K562 (cell line): ENCODE measurements around the gene GIPR. TPM values are rescaled to one million over a fixed set of nuclear protein-coding genes. Genes with fewer than 3 reads are reported as not detected.

Source experiments
- CBFB ChIP-seq: sonication (generic); formaldehyde crosslinking; IDR thresholded peaks from 2 replicates; pipeline ENCODE4 v1.4.0; 2020; ENCODE audit warnings: mild to moderate bottlenecking, missing genetic modification reagents
- CHCHD3 ChIP-seq: fragments of 250-450 bp; sonication (Bioruptor Pico); IDR thresholded peaks from 2 replicates; pipeline ENCODE4 v2.1.2; 2022; ENCODE audit warnings: mild to moderate bottlenecking
- CTBP1 ChIP-seq: fragments of 450-650 bp; IDR thresholded peaks from 2 replicates; pipeline ENCODE4 v1.6.1; 2016; ENCODE audit warnings: borderline replicate concordance
- GATA2 ChIP-seq: sonication (generic); formaldehyde crosslinking; IDR thresholded peaks from 2 replicates; pipeline ENCODE4 v1.4.0; 2020; ENCODE audit warnings: mild to moderate bottlenecking, missing genetic modification reagents
- HNRNPK ChIP-seq: fragments of 200-400 bp; formaldehyde crosslinking; IDR thresholded peaks from one replicate; pipeline ENCODE4 v1.6.1; 2018; ENCODE audit warnings: mild to moderate bottlenecking, low read depth, low read length; ENCODE audit not compliant: poor library complexity, severe bottlenecking
- MAFF ChIP-seq: IDR thresholded peaks from 2 replicates; pipeline ENCODE4 v1.6.1; 2012; ENCODE audit warnings: low read length, improper control_type of control experiment
- MIER1 ChIP-seq: fragments of 450-650 bp; IDR thresholded peaks from 2 replicates; pipeline ENCODE4 v1.6.1; 2016; ENCODE audit warnings: antibody characterized with exemption, mild to moderate bottlenecking, low read depth
- MITF ChIP-seq: IDR thresholded peaks from 2 replicates; pipeline ENCODE4 v1.6.1; 2014; ENCODE audit warnings: antibody characterized with exemption
- RNF2 ChIP-seq: sonication (generic); IDR thresholded peaks from 2 replicates; pipeline ENCODE4 v1.6.1; 2016
- SNAPC5 ChIP-seq: fragments of 250-450 bp; sonication (Bioruptor Pico); IDR thresholded peaks from 2 replicates; pipeline ENCODE4 v1.8.0; 2021; ENCODE audit warnings: moderate library complexity, mild to moderate bottlenecking, inconsistent platforms
- SRSF3 ChIP-seq: fragments of 200-400 bp; formaldehyde crosslinking; IDR thresholded peaks from 2 replicates; pipeline ENCODE4 v1.6.1; 2016; ENCODE audit warnings: mild to moderate bottlenecking, low read length, moderate library complexity; ENCODE audit not compliant: insufficient read depth
- ZFPM2 ChIP-seq: fragments of 250-450 bp; sonication (Bioruptor Pico); IDR thresholded peaks from 2 replicates; pipeline ENCODE4 v1.5.1; 2022; ENCODE audit warnings: mild to moderate bottlenecking
- ZNF133 ChIP-seq: fragments of 250-450 bp; sonication (Bioruptor Pico); IDR thresholded peaks from 2 replicates; pipeline ENCODE4 v1.4.0; 2020; ENCODE audit warnings: mild to moderate bottlenecking
- ZNF41 ChIP-seq: fragments of 250-450 bp; sonication (Bioruptor Pico); conservative IDR thresholded peaks from 2 replicates; pipeline ENCODE4 v1.4.0; 2020; ENCODE audit warnings: mild to moderate bottlenecking
- ZNF695 ChIP-seq: fragments of 450-650 bp; formaldehyde crosslinking; IDR thresholded peaks from 2 replicates; pipeline ENCODE4 v1.4.0; 2020; ENCODE audit warnings: mild to moderate bottlenecking, moderate library complexity
- ZNF77 ChIP-seq: fragments of 250-450 bp; sonication (Bioruptor Pico); IDR thresholded peaks from 2 replicates; pipeline ENCODE4 v1.5.0; 2020
- polyA plus RNA-seq, 8 experiments: library from polyadenylated mRNA; depleted of rRNA in 4 of 8; stranded (reverse) in 5 of 8; unstranded in 3 of 8; fragments of >200 nt; fragmentation: Nextera tagmentation in 2 of 8; fragmentation: Illumina TruSeq in 1 of 8; extraction: Ambion mirVana in 2 of 8; extraction: Trizol in 1 of 8; gene quantifications; 2 replicates each; pipeline versions ENCODE4 v1.2.1 to v1.2.3, GENCODE V29; 2011 to 2014; ENCODE audit warnings: inconsistent platforms in 1 of 8, missing spikeins in 1 of 8
- total RNA-seq, 7 experiments: library from RNA; depleted of rRNA in 6 of 7; stranded (reverse); fragments of >200 nt in 6 of 7; fragmentation: Illumina TruSeq in 2 of 7; extraction: Trizol in 2 of 7; gene quantifications; 2 replicates each; pipeline versions ENCODE4 v1.2.1 to v1.2.3, GENCODE V29; 2011 to 2021; ENCODE audit warnings: low replicate concordance in 1 of 7
- TF ChIP-seq, protein P1 (sequence below), 2 experiments: fragments of 450-650 bp; formaldehyde crosslinking in 1 of 2; IDR thresholded peaks; 2 replicates each; pipeline versions ENCODE4 v1.4.0 to v1.6.1; 2014 to 2020; ENCODE audit warnings: mild to moderate bottlenecking in 2 of 2, borderline replicate concordance in 1 of 2, low read depth in 1 of 2
- TF ChIP-seq, protein P2 (sequence below), 3 experiments: fragments of 200-800 bp in 1 of 3; sonication (Bioruptor generic) in 1 of 3; sonication (generic) in 1 of 3; formaldehyde crosslinking in 1 of 3; IDR thresholded peaks; 2 replicates each; pipeline versions ENCODE4 v1.6.1 to v1.8.0; 2016 to 2022; ENCODE audit warnings: mild to moderate bottlenecking in 2 of 3, missing compliant biosample characterization in 2 of 3, missing genetic modification characterization in 2 of 3, missing genetic modification reagents in 1 of 3

Gene GIPR
- total and polyA plus RNA-seq, 9 of the 15 experiments (the other 6 are each of a cell fraction or from before 2014, with no cell fraction given), result 2.2 to 26.8 (median 12.7) TPM

DNA sequence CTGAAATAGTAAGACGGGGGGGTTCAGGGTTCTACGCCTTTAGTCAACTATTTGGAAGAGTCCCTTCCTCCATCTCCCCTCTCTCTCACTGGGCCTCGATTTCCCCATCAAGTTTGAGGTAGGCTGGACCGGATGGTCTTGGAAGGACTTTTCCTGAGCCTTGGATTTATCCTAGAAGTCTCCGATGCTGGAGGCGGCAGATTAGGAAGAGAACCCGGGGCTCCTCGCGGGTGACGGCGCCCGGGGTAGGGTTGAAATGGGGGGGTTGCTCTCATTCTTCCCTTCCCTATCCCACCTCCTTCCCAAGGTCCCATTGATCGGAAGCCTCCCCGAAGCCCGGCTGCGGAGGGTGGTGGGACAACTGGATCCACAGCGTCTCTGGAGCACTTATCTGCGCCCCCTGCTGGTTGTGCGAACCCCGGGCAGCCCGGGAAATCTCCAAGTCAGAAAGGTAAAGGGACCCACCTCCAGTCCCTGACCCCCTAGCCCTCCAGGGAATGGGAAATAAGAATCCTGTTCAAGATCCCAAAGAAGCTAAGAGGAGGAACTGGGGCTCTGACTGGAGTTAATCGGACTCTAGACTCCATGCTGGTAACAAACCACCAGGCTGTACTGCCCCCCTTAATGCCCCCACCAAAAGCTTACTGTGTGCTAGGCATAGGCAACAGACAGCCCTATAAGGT is 25.2 kb downstream of the GIPR start (continued):
- TF ChIP-seq, protein P1, sequence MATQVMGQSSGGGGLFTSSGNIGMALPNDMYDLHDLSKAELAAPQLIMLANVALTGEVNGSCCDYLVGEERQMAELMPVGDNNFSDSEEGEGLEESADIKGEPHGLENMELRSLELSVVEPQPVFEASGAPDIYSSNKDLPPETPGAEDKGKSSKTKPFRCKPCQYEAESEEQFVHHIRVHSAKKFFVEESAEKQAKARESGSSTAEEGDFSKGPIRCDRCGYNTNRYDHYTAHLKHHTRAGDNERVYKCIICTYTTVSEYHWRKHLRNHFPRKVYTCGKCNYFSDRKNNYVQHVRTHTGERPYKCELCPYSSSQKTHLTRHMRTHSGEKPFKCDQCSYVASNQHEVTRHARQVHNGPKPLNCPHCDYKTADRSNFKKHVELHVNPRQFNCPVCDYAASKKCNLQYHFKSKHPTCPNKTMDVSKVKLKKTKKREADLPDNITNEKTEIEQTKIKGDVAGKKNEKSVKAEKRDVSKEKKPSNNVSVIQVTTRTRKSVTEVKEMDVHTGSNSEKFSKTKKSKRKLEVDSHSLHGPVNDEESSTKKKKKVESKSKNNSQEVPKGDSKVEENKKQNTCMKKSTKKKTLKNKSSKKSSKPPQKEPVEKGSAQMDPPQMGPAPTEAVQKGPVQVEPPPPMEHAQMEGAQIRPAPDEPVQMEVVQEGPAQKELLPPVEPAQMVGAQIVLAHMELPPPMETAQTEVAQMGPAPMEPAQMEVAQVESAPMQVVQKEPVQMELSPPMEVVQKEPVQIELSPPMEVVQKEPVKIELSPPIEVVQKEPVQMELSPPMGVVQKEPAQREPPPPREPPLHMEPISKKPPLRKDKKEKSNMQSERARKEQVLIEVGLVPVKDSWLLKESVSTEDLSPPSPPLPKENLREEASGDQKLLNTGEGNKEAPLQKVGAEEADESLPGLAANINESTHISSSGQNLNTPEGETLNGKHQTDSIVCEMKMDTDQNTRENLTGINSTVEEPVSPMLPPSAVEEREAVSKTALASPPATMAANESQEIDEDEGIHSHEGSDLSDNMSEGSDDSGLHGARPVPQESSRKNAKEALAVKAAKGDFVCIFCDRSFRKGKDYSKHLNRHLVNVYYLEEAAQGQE (IDR thresholded peaks at IDR 0.05; ENCODE audit: borderline replicate concordance), result peak; percentile 37; the same call in 1 of the 2 replicates
- TF ChIP-seq, protein P1 (CRISPR knock-in tag; IDR thresholded peaks at IDR 0.05; ENCODE audit: low read depth), result no peak
- TF ChIP-seq CBFB (CRISPR knock-in tag) (0 out of 2 replicates have a peak, but pooled peaks have one; percentile 48), MITF (no peak), GATA2 (CRISPR knock-in tag) (no peak), SRSF3 (no peak), ZFPM2 (CRISPR knock-in tag) (no peak), SNAPC5 (no peak), ZNF133 (CRISPR knock-in tag) (0 out of 2 replicates have a peak, but pooled peaks have one; percentile 41), HNRNPK (no peak), MAFF (no peak), RNF2 (no peak), ZNF77 (CRISPR knock-in tag) (no peak), CTBP1 (no peak), CHCHD3 (CRISPR knock-in tag) (no peak), ZNF41 (CRISPR knock-in tag) (no peak), ZNF695 (CRISPR knock-in tag) (no peak), MIER1 (no peak)
- TF ChIP-seq, protein P2, sequence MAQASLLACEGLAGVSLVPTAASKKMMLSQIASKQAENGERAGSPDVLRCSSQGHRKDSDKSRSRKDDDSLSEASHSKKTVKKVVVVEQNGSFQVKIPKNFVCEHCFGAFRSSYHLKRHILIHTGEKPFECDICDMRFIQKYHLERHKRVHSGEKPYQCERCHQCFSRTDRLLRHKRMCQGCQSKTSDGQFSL (CRISPR knock-in tag; IDR thresholded peaks at IDR 0.05), result no peak
- TF ChIP-seq, protein P2 (tag; IDR thresholded peaks at IDR 0.05), result 0 out of 4 replicates have a peak, but pooled peaks of 1 of the 2 experiments have one; percentile 34
